Endothelial cell of umbilical vein (primary cell): ENCODE measurements around the gene C11orf68. TPM values are rescaled to one million over a fixed set of nuclear protein-coding genes. Genes with fewer than 3 reads are reported as not detected.

Experiments used
- BruUV-seq: library from RNA; stranded (reverse); fragments of 400-500 nt; replicated peaks from 2 replicates; lab custom pipeline; 2021; lab: Mats Ljungman, UMichigan
- CTCF ChIA-PET: fragments of 300-600, 350-600 bp; sonication (Branson Sonifier 250); formaldehyde crosslinking; loops from one replicate; lab custom pipeline; 2021; ENCODE audit warnings: antibody characterized with exemption, inconsistent platforms; lab: Charles Lee
- POLR2A ChIA-PET: fragments of 300-600, 350-600 bp; sonication (Branson Sonifier 250); formaldehyde crosslinking; loops from one replicate; lab custom pipeline; 2021; ENCODE audit warnings: antibody characterized with exemption, inconsistent platforms; lab: Charles Lee
- DNase-seq: peaks from one replicate; pipeline ENCODE4 v3.0.0-alpha.2; 2011; ENCODE audit warnings: low read depth, low spot score
- FAIRE-seq: peaks from 2 replicates; lab custom pipeline; 2011; peaks lifted over from hg19 to GRCh38; lab: Jason Lieb, UNC
- H2AFZ ChIP-seq: 2 replicates; pipeline ENCODE4 v1.6.0; 2012; ENCODE audit warnings: low read depth, low read length, control low read depth, inconsistent platforms
- H3K27ac ChIP-seq: 2 replicates; pipeline ENCODE4 v1.5.1; 2011; ENCODE audit warnings: low read depth, mild to moderate bottlenecking, control low read depth, low read length, moderate library complexity; ENCODE audit not compliant: insufficient read depth
- H3K27me3 ChIP-seq, 2 experiments: 2 replicates each; pipeline versions ENCODE4 v1.6.0 to v1.6.1; 2011; ENCODE audit warnings: low read length in 2 of 2, mixed read lengths in 1 of 2; ENCODE audit not compliant: control insufficient read depth in 2 of 2, insufficient read depth in 2 of 2
- H3K36me3 ChIP-seq, 2 experiments: 2 replicates in 1 of 2; 3 replicates in 1 of 2; pipeline ENCODE4 v1.5.1; 2011; ENCODE audit warnings: low read length in 2 of 2, mild to moderate bottlenecking in 1 of 2, moderate library complexity in 1 of 2; ENCODE audit not compliant: control insufficient read depth in 2 of 2, insufficient read depth in 2 of 2; ENCODE audit errors: extremely low read depth in 1 of 2
- H3K4me1 ChIP-seq: 3 replicates; pipeline ENCODE4 v1.5.1; 2011; ENCODE audit warnings: mild to moderate bottlenecking, low read length; ENCODE audit not compliant: control insufficient read depth, insufficient read depth; ENCODE audit errors: extremely low read depth
- H3K4me2 ChIP-seq: 2 replicates; pipeline ENCODE4 v1.6.1; 2011; ENCODE audit warnings: low read length, control low read depth, mixed read lengths; ENCODE audit not compliant: insufficient read depth
- H3K4me3 ChIP-seq, 3 experiments: fragments of 200-600 bp in 1 of 3; sonication (generic), shearing (Covaris generic) in 1 of 3; replicated peaks in 1 of 3; 2 replicates each; pipeline ENCODE4 v1.5.1; 2011 to 2016; ENCODE audit warnings: control low read depth in 3 of 3, low read length in 3 of 3, mild to moderate bottlenecking in 2 of 3, inconsistent platforms in 1 of 3, low read depth in 1 of 3, moderate library complexity in 1 of 3; ENCODE audit not compliant: insufficient read depth in 1 of 3
- H3K79me2 ChIP-seq: 2 replicates; pipeline ENCODE4 v1.6.0; 2012; ENCODE audit warnings: low read length, inconsistent platforms; ENCODE audit not compliant: control insufficient read depth, insufficient read depth
- H3K9ac ChIP-seq: replicated peaks from 2 replicates; pipeline ENCODE3; 2011; ENCODE audit warnings: low read length, control low read depth; ENCODE audit not compliant: insufficient read depth; ENCODE audit errors: extremely low read depth
- H3K9me1 ChIP-seq: replicated peaks from 3 replicates; pipeline ENCODE4 v1.6.0; 2011; ENCODE audit warnings: mild to moderate bottlenecking, low read length; ENCODE audit not compliant: control insufficient read depth, insufficient read depth; ENCODE audit errors: extremely low read depth
- H3K9me3 ChIP-seq: replicated peaks from 2 replicates; pipeline ENCODE4 v1.5.1; 2012; ENCODE audit warnings: low read length, inconsistent platforms; ENCODE audit not compliant: control insufficient read depth, insufficient read depth
- H4K20me1 ChIP-seq: replicated peaks from 2 replicates; pipeline ENCODE3; 2011; ENCODE audit warnings: mild to moderate bottlenecking, low read length; ENCODE audit not compliant: control insufficient read depth, insufficient read depth; ENCODE audit errors: extremely low read depth
- CTCF ChIP-seq, 2 donors: IDR thresholded peaks; 1 replicate in 1 of 2; 2 replicates in 1 of 2; pipeline ENCODE4 v1.5.1; 2011; ENCODE audit warnings: low read length in 2 of 2, mild to moderate bottlenecking in 2 of 2, moderate library complexity in 2 of 2, control low read depth in 1 of 2, inconsistent platforms in 1 of 2, low read depth in 1 of 2; ENCODE audit not compliant: insufficient read depth in 1 of 2; ENCODE audit errors: extremely low read depth in 1 of 2
- EZH2 ChIP-seq: IDR thresholded peaks from 2 replicates; pipeline ENCODE4 v1.6.1; 2012; ENCODE audit warnings: borderline replicate concordance, low read depth, mild to moderate bottlenecking, moderate library complexity, low read length, inconsistent platforms; ENCODE audit not compliant: severe bottlenecking
- FOS ChIP-seq: IDR thresholded peaks from 2 replicates; pipeline ENCODE4 v1.6.1; 2011; ENCODE audit warnings: mild to moderate bottlenecking, low read length, moderate library complexity, borderline replicate concordance; ENCODE audit not compliant: insufficient read depth
- GATA2 ChIP-seq: IDR thresholded peaks from 2 replicates; pipeline ENCODE4 v1.7.0; 2011; ENCODE audit warnings: low read depth, mild to moderate bottlenecking, moderate library complexity, mixed read lengths, low read length; ENCODE audit not compliant: insufficient read length, insufficient read depth
- JUN ChIP-seq: IDR thresholded peaks from 2 replicates; pipeline ENCODE4 v1.6.1; 2011; ENCODE audit warnings: borderline replicate concordance, low read depth; ENCODE audit not compliant: insufficient read length, insufficient read depth
- MAX ChIP-seq: IDR thresholded peaks from 2 replicates; pipeline ENCODE4 v1.6.1; 2011; ENCODE audit not compliant: insufficient read depth, insufficient read length
- MYC ChIP-seq: IDR thresholded peaks from one replicate; pipeline ENCODE4 v1.6.1; 2011; ENCODE audit warnings: mild to moderate bottlenecking, low read depth, low read length
- POLR2A ChIP-seq: IDR thresholded peaks from 2 replicates; pipeline ENCODE4 v1.6.1; 2012; ENCODE audit warnings: low read depth, mild to moderate bottlenecking, control low read depth, low read length
- POLR2AphosphoS5 ChIP-seq: IDR thresholded peaks from 2 replicates; pipeline ENCODE4 v1.6.1; 2012; ENCODE audit warnings: low read depth, mild to moderate bottlenecking, control low read depth, low read length, moderate library complexity; ENCODE audit not compliant: insufficient read depth
- dilution Hi-C: fragments of 300-500 bp; cut with MboI; formaldehyde crosslinking; loops from one replicate; pipeline ENCODE4 v1.15.0; 2019; ENCODE audit warnings: low sequenced_read_pairs; ENCODE audit not compliant: extremely low pct_ligation_motif_present
- intact Hi-C: fragments of 100-400 bp; cut with micrococcal nuclease; formaldehyde crosslinking; loops from one replicate; pipeline ENCODE4 v1.10.0; 2022
- polyA plus RNA-seq, 4 experiments: library from polyadenylated mRNA; depleted of rRNA in 3 of 4; stranded (reverse) in 3 of 4; unstranded in 1 of 4; fragments of >200 nt; gene quantifications; 2 replicates each; pipeline versions ENCODE4 v1.2.1 to v1.2.3, GENCODE V29; 2011 to 2012; ENCODE audit warnings: missing spikeins in 1 of 4
- total RNA-seq: library from RNA; stranded (reverse); gene quantifications from 2 replicates; pipeline ENCODE4 v1.2.3, GENCODE V29; 2021

Gene C11orf68
- total and polyA plus RNA-seq, 2 donors (not counting 3 experiments of a cell fraction or from before 2014, with no cell fraction given), result 35.6 to 66.5 TPM

- no peaks in the 10 kb centered on the region for H3K27me3 ChIP-seq
- H3K4me3 ChIP-seq, result no peak overlapping the region
- H3K27ac ChIP-seq, result no peak overlapping the region
- H4K20me1 ChIP-seq, result no peaks in the 10 kb centered on the region
- no peak for TF ChIP-seq POLR2A
- TF ChIP-seq EZH2, result no peak
- H3K9me1 ChIP-seq, result no peaks in the 10 kb centered on the region
- no peak overlapping the region for H3K9ac ChIP-seq
- H2AFZ ChIP-seq, result no peak overlapping the region
- ChIA-PET POLR2A (no interaction called here), CTCF (interaction anchor here (0.6 to 1.1 kb wide), 3 partner anchors 10 to 14 kb away, joined by 3 read pairs; no protein-coding TSS in a partner anchor)
- FAIRE-seq, result no peak
- no peaks in the 10 kb centered on the region for H3K36me3 ChIP-seq
- peaks cover 6% of the 10 kb centered on the region for H3K4me1 ChIP-seq
- BruUV-seq, result no TSS peak
- dilution Hi-C loops (no loop called here), intact Hi-C loops (no loop called here)
- H3K79me2 ChIP-seq, result no peaks in the 10 kb centered on the region
- no peak overlapping the region for H3K4me2 ChIP-seq
- no peaks in the 10 kb centered on the region for H3K9me3 ChIP-seq
- DNase-seq, result no peak
Observed at GRCh38 chr11:65945941-65946558, 27.2 kb upstream of the C11orf68 start.

- Histone ChIP-seq H3K9me1 (no peaks in the 10 kb centered on the region), H3K9ac (no peak within 1 kb of the TSS), H2AFZ (no peak within 1 kb of the TSS), H3K4me2 (no peak within 1 kb of the TSS), H3K36me3 (no peaks in the 10 kb centered on the region), H3K79me2 (no peaks in the 10 kb centered on the region), H3K4me1 (peaks cover 7% of the 10 kb centered on the region), H3K9me3 (no peaks in the 10 kb centered on the region), H3K4me3 (no peak within 1 kb of the TSS), H3K27ac (no peak within 1 kb of the TSS), H4K20me1 (no peaks in the 10 kb centered on the region), H3K27me3 (no peaks in the 10 kb centered on the region)
- no TSS peak for BruUV-seq
- dilution Hi-C loops, result no loop called here
- ChIA-PET CTCF (interaction anchor here (0.6 kb wide), 1 partner anchor 10 kb away, joined by 3 read pairs; no protein-coding TSS in a partner anchor), POLR2A (no interaction called here)
- intact Hi-C loops, result no loop called here
- DNase-seq (no peak), FAIRE-seq (no peak)
- TF ChIP-seq FOS (no peak), CTCF (IDR thresholded peaks at IDR 0.05; ENCODE audit: extremely low read depth in 1 of 2, insufficient read depth in 1 of 2, low read depth in 1 of 2, low read length in 2 of 2) (no peak), JUN (no peak), EZH2 (no peak), MYC (no peak), MAX (no peak), GATA2 (no peak), POLR2AphosphoS5 (no peak), POLR2A (no peak)
Observed at GRCh38 chr11:65945430-65945911, 26.6 kb upstream of the C11orf68 start, which contains the start of gene TSGA10IP. Gene TSGA10IP (plus strand): TSS chr11:65945480. CDS start chr11:65945676, 196 bp downstream.
